GM21447 (cell line): ENCODE results near the gene MOAP1.
"Not testable (repeated sequence)": the region's sequence is repeated elsewhere in the genome, so short reads cannot be mapped to it uniquely, and the experiment has no call there.

Source experiments
- ATAC-seq: cut with Tn5 transposase; IDR thresholded peaks from one replicate; pipeline ENCODE4 v1.9.1; 2021; ENCODE audit not compliant: unreplicated experiment

Gene MOAP1

DNA sequence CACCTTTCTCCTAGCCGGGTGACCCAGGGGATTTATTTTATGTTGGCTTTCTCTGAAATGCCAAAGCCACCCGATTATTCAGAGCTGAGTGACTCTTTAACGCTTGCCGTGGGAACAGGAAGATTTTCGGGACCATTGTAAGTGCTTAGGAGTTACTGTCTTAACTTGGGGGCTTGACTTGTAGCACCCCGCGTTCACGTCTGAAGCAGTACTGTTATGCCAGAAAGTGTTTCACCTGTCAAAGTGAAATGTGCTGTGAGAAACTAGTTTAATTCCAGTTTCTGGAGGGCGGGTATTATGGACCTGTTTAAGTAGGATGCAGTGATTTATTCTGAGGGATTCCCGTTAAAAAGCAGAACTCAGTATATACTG lies 638 bp upstream of the MOAP1 start:
- no peak for ATAC-seq

DNA sequence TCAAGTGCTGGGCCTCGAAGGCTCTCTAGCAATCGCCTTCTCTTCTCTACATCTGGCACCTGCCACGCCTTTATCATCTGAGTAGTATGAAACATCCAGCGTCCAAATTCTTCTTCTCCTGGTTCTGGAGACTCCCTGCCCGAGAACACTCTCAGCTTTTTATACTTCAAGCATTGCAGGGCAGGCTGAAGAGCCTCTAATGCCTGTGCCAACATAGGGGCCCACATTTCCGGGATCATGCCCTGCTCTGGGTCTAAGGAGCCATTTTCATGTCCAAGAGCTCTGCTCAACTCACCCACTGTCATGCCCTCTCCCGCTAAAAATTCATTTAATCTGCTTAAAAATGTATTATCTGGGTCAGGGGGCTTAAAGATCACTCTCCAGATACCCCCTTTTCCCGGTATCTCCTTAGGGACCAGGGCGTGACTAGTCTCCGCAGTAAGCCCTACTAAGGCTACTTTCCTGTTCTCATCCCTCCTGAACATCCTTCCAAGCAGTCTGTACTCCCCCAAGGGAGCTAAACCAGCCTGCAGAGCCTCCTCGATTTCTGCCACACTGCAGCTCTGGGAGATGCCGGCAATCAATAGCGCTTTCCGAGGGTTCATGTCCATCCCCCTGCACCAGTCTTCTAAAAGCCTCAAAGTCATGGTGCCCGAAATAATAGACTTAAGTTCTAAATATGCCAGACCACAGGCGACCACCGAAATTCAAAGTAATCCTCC lies 940 bp downstream of the MOAP1 start:
- no peak for ATAC-seq

- ATAC-seq = no peak
Measured at GRCh38 chr14:93175492-93175891, 9.2 kb downstream of the MOAP1 start.

GRCh38 chr14:93174731-93175130 lies 10.0 kb downstream of the MOAP1 start:
- ATAC-seq = not testable (repeated sequence)

DNA sequence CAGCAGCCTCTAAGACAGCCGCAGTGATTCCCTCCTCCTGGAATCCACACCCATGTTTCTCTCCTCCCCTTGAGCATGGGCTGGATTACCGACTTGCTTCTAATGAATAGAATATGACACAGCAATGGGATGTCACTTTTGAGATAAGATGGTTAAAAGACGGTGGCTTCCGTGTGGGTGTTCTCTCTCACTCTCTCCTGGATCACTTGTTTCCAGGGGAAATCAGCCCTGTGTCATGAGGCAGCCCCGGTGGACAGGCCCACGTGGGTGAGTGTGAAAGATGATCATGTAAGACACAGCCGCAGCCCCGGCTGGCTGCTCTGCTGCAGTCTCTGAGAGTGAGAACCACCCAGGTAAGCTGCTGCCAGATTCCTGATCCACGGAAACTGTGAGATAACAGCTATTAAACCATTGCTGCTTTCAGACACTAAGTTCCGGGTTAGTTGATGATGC lies 10.7 kb downstream of the MOAP1 start:
- no peak for ATAC-seq

DNA sequence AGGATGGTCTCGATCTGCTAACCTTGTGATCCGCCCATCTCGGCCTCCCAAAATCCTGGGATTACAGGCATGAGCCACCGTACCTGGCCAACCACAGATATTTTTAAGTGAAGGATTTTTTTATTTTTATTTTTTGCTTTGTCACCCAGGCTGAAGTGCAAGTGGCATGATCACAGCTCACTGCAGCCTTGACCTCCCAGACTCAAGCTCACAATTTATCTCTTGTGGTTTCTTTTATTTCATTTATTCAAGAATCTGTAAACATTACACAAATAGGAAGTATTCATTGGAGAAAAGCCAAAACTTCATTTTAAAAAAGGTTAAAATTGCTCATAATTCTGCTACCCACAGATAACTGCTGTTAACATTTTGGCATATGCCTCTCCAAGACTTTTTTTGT lies 13.3 kb downstream of the MOAP1 start:
- ATAC-seq = no peak

DNA sequence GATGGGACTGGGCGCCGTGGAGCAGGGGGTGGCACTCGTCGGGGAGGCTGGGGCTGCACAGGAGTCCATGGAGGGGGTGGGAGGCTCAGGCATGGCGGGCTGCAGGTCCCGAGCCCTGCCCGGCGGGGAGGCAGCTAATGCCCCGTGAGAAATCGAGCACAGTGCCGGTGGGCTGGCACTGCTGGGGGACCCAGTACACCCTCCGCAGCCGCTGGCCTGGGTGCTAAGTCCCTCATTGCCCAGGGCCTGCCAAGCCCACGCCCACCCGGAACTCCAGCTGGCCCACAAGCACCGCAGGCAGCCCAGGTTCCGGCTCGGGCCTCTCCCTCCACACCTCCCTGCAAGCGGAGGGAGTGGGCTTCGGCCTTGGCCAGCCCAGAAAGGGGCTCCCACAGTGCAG lies 14.6 kb downstream of the MOAP1 start:
- ATAC-seq = not testable (repeated sequence)

- ATAC-seq = not testable (repeated sequence)
Measured at GRCh38 chr14:93169619-93170018, 15.1 kb downstream of the MOAP1 start.

DNA sequence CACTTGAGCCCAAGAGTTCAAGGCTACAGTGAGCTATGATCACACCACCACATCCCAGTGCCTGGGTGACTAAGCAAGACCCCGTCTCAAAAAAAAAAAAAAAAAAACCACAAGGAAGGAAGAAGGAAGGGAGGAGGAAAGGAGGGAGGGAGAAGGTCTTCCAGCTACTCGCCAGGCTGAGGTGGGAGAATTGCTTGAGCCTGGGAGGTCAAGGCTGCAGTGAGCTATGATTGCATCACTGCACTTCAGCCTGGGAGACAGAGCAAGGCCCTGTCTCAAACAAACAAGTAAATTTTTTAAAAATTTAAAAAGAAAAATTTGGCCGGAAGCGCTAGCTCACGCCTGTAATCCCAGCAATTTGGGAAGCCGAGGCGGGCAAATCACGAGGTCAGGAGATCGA lies 16.1 kb downstream of the MOAP1 start:
- ATAC-seq = not testable (repeated sequence)

GRCh38 chr14:93165271-93166265 lies 19.1 kb downstream of the MOAP1 start:
- not testable (repeated sequence) for ATAC-seq

GRCh38 chr14:93163564-93163963 lies 21.1 kb downstream of the MOAP1 start:
- ATAC-seq = no peak

GRCh38 chr14:93161411-93161940 lies 23.2 kb downstream of the MOAP1 start:
- no peak for ATAC-seq

DNA sequence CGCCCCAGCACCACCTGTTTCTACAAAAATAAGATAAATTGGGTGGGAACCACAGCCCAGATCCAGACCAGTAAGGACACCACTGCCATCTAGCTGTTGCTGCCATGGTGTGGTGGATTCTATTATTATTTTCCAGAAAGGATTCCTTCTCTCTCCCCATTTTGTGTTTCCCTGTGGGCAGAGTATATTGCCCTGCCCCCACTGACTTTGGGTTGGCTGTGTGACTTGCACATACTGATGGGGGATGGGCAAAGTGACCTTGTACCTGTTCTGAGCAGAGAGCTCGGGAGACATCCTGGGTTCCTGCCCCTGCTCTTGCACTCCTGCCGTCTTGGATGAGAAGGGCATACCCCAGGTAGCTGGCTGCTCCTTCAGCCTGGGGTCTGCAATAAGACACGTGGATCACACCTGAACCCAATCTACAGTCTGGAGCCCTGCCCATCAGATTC lies 24.3 kb downstream of the MOAP1 start:
- no peak for ATAC-seq

- not testable (repeated sequence) for ATAC-seq
Measured at GRCh38 chr14:93159625-93160352, 24.9 kb downstream of the MOAP1 start.

DNA sequence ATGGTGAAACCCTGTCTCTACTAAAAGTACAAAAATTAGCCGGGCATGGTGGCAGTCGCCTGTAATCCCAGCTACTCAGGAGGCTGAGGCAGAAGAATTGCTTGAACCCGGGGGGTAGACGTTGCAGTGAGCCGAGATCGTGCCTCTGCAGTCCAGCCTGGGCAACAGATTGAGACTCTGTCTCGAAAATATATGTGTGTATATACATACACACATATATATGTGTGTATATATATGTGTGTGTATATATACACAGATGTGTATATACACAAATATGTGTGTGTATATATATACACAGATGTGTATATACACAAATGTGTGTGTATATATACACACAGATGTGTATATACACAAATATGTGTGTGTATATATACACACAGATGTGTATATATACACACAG lies 26.3 kb downstream of the MOAP1 start:
- ATAC-seq = not testable (repeated sequence)

GRCh38 chr14:93156693-93157369 lies 27.9 kb downstream of the MOAP1 start:
- ATAC-seq = no peak

GRCh38 chr14:93155667-93156066 lies 29.0 kb downstream of the MOAP1 start:
- no peak for ATAC-seq

GRCh38 chr14:93153121-93153520 lies 31.6 kb downstream of the MOAP1 start:
- no peak for ATAC-seq

DNA sequence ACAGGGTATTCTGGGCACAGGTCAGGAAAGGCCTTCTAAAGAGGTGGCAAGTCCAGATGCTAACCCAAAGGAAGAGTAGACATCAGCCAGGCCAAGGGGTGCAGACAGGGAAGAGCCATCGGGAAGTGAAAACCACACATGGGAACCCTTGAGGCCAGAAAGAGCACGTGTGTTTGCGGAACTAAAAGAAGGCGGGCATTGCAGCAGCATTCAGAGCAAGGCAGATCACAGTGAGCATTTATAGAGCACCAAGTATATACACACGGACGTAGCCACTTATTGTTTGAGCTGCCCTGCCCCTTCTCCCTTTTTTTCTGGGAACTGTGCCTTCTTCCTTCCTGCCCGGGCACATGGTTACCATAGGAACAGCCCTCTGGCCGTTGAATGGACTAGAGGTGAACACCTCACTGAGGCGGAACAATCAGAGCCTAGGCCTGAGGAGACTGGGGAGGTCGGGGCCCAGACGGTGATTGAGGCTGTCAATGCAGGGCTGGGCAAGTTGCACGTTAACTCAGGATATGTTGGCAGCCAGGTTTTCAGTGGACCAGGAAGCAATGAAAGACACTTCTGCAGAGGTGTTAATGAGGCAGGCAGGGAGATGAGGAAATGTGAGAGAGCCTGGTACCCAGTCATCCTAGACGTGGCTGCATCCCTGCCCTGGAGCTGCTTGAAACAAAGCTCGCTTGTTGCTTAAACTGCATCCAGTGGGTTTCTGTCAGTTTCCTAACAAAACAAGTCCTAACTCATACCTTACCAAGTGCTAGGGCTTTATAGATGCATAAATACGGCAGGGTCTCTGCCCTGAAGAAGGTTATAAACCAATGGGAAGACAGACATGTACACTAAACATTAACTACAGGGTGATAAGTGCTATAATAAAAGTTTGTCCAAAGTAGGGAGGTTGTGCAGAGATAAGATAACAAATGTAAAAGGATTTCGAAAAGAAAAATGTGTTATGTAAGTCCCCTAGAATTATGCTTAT lies 34.2 kb downstream of the MOAP1 start:
- ATAC-seq = no peak
